Measurements from ENCODE around the gene ZNF496. TPM values are rescaled to one million over a fixed set of nuclear protein-coding genes. Genes with fewer than 3 reads are reported as not detected.

ZNF496 gene
- total RNA-seq, 1 donor, result 21.3 TPM

GRCh38 chr1:247343801-247344200 lies 12.1 kb upstream of the ZNF496 start:
- no peak for TF ChIP-seq CTCF (IDR thresholded peaks at IDR 0.05; ENCODE audit: insufficient read depth, low read length)
- H3K4me3 ChIP-seq (ENCODE audit: low read depth, low read length), result no peak overlapping the region
- no peak for DNase-seq (ENCODE audit: low read depth)

- H3K4me3 ChIP-seq (ENCODE audit: low read depth, low read length), result no peak overlapping the region
- DNase-seq (ENCODE audit: low read depth), result peak; percentile 17
- no peak for TF ChIP-seq CTCF (IDR thresholded peaks at IDR 0.05; ENCODE audit: insufficient read depth, low read length)
Measured at GRCh38 chr1:247338723-247339275, 7.1 kb upstream of the ZNF496 start.

- TF ChIP-seq CTCF (IDR thresholded peaks at IDR 0.05; ENCODE audit: insufficient read depth, low read length), result no peak
- no peak for DNase-seq (ENCODE audit: low read depth)
- no peak overlapping the region for H3K4me3 ChIP-seq (ENCODE audit: low read depth, low read length)
Measured at GRCh38 chr1:247337961-247338360, 6.3 kb upstream of the ZNF496 start.

- H3K4me3 ChIP-seq (ENCODE audit: low read depth, low read length), result no peak overlapping the region
- peak; percentile 38 for DNase-seq (ENCODE audit: low read depth)
- TF ChIP-seq CTCF (IDR thresholded peaks at IDR 0.05; ENCODE audit: insufficient read depth, low read length), result no peak
Measured at GRCh38 chr1:247337250-247337746, 5.6 kb upstream of the ZNF496 start.

- no peak for TF ChIP-seq CTCF (IDR thresholded peaks at IDR 0.05; ENCODE audit: insufficient read depth, low read length)
- no peak overlapping the region for H3K4me3 ChIP-seq (ENCODE audit: low read depth, low read length)
- no peak for DNase-seq (ENCODE audit: low read depth)
Measured at GRCh38 chr1:247336390-247336789, 4.7 kb upstream of the ZNF496 start.

GRCh38 chr1:247335882-247336281 lies 4.2 kb upstream of the ZNF496 start:
- peak; percentile 41 for DNase-seq (ENCODE audit: low read depth)
- H3K4me3 ChIP-seq (ENCODE audit: low read depth, low read length), result no peak overlapping the region
- no peak for TF ChIP-seq CTCF (IDR thresholded peaks at IDR 0.05; ENCODE audit: insufficient read depth, low read length)

Measured in fibroblast of the aortic adventitia (primary cell).